Fibroblast of pulmonary artery (primary cell): ENCODE results near the gene AXIN1.

Experiments used
- DNase-seq: peaks from one replicate; pipeline ENCODE4 v3.0.0-alpha.2; 2010; ENCODE audit warnings: low read depth
- H3K4me3 ChIP-seq: replicated peaks from 2 replicates; pipeline ENCODE4 v1.5.1; 2011; ENCODE audit warnings: low read depth, mild to moderate bottlenecking, control low read depth, low read length, moderate library complexity
- TF ChIP-seq, protein P1 (sequence below): IDR thresholded peaks from 2 replicates; pipeline ENCODE4 v1.5.1; 2011; ENCODE audit warnings: mild to moderate bottlenecking, control low read depth, low read length, inconsistent platforms; ENCODE audit errors: missing control alignments

The AXIN1 gene

DNA sequence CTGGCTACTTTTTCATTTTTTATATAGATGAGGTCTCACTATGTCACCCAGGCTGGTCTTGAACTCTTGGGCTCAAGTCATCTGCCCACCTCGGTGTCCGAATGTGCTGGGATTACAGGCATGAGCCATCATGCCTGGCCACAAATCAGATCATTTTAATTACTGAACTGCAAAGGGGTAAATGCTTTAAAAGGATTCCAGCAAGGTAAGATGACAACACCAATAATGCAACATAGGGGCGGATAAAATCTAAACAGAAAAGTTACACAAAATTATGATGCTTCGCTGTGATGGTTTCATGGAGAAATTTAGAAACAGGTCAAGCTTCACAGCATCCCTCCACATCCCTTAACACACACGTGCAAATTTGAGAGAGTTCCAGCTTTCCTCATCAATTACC, 32.3 kb downstream of the AXIN1 start:
- no peak for DNase-seq
- TF ChIP-seq, protein P1, sequence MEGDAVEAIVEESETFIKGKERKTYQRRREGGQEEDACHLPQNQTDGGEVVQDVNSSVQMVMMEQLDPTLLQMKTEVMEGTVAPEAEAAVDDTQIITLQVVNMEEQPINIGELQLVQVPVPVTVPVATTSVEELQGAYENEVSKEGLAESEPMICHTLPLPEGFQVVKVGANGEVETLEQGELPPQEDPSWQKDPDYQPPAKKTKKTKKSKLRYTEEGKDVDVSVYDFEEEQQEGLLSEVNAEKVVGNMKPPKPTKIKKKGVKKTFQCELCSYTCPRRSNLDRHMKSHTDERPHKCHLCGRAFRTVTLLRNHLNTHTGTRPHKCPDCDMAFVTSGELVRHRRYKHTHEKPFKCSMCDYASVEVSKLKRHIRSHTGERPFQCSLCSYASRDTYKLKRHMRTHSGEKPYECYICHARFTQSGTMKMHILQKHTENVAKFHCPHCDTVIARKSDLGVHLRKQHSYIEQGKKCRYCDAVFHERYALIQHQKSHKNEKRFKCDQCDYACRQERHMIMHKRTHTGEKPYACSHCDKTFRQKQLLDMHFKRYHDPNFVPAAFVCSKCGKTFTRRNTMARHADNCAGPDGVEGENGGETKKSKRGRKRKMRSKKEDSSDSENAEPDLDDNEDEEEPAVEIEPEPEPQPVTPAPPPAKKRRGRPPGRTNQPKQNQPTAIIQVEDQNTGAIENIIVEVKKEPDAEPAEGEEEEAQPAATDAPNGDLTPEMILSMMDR, result no peak
- no peak overlapping the region for H3K4me3 ChIP-seq

DNA sequence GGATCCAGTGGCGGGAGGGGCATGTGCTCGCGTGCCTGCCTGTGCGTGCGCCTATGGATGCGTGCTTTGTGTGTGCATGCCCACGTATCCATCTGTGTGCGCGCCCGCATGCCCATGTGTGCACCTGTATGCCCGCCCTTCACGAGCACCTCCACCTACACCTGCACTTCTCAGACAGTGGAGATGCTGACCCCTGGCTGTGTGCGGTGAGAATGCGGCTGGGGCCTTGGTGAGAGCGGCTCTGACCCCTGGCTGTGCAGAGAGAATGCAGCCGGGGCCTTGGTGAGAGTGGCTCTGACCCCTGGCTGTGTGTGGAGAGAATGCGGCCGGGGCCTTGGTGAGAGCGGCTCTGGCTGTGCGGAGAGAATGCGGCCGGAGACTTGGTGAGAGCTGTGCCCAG, 33.9 kb downstream of the AXIN1 start:
- H3K4me3 ChIP-seq, result no peak overlapping the region
- TF ChIP-seq, protein P1, result no peak
- DNase-seq, result no peak

DNA sequence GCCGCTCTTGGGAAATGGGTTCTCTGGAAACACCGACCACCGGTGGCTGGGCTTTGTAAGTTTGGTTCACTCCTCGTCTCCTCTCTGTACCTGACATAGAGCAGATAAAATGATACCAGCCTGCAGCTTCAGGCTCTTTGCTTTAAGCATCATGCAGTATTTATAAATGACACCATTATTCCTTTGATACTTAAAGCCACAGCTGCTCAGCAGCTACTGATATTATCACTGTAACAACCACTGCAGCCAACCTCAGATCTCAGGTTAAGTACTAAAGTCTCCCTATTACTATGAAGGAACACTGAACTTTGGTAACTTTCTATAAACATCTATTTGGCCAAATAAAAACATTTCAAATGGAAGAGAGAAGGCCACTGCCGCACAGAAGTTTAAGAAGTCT, 34.9 kb downstream of the AXIN1 start:
- TF ChIP-seq, protein P1, result no peak

DNA sequence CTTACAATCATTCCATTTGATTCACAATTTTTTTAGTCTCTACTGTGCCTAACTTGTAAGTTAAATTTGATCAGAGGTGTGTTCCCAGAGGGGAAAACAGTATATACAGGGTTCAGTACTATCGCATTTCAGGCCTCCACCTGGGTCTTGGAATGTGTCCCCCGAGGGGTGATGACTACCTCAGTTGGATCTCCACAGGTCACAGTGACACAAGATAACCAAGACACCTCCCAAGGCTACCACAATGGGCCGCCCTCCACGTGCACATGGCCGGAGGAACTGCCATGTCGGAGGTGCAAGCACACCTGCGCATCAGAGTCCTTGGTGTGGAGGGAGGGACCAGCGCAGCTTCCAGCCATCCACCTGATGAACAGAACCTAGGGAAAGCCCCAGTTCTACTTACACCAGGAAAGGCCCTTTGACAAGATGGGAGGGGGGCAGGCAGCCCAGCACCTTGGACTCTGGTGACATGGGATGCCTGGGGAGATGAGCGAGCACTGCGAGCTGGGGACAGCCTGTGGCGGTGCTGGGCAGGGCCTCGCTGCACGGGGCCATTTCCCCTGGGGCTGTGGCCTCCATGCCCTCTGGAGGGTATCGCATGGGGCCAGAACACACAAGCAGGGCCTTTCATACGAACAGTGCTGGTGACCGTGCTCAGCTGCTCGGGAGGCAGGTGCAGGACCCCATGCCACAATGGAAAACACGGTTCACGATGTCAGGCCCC, 35.6 kb downstream of the AXIN1 start:
- TF ChIP-seq, protein P1, result no peak
- DNase-seq, result no peak
- H3K4me3 ChIP-seq, result no peak overlapping the region

More for the DNA sequence above, 34.9 kb downstream of the AXIN1 start:
- DNase-seq, result no peak
- no peak overlapping the region for H3K4me3 ChIP-seq

DNA sequence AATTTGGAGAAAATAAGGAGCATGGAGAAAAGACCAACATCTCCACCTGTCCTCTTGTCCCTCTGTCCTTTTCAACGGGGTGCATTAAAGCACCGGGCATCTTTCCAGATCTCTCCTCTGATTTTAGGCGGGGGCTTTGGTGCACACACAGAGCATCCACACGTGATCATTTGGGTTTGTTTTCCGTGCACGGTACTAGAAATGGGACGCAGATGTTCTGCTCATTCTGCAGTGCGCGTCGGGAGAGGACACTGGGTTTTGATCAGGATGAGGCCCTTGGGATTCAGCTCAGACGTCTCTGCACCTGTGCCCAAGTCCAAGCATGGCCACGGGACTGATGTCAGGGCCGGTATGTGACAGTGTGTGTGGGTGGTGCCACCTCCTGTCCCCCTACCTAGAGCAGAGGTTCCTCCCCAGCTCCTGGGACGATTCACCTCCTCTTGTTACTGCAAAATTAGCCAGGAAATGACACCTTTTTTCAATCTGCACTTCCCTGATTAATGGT, 37.7 kb downstream of the AXIN1 start:
- TF ChIP-seq, protein P1, result no peak
- H3K4me3 ChIP-seq, result no peak overlapping the region
- DNase-seq, result no peak

DNA sequence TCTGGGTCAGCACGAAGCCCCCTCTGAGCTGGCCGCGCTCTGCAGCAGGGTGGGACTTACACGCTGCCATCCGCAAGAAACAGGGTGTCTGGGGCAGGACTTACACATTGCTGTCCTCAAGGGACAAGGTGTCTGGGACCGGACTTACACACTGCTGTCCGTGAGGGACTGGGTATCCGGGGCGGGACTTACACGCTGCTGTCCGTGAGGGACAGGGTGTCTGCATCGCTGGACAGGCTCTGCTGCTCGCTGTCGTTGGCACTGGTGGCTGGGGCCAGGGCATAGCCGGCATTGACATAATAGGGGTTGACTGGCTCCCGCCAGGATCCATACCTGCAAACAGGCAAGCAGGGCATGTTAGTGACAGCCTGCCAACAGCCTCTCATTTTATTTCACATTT, 38.2 kb downstream of the AXIN1 start:
- no peak overlapping the region for H3K4me3 ChIP-seq
- DNase-seq, result no peak
- TF ChIP-seq, protein P1, result no peak

DNA sequence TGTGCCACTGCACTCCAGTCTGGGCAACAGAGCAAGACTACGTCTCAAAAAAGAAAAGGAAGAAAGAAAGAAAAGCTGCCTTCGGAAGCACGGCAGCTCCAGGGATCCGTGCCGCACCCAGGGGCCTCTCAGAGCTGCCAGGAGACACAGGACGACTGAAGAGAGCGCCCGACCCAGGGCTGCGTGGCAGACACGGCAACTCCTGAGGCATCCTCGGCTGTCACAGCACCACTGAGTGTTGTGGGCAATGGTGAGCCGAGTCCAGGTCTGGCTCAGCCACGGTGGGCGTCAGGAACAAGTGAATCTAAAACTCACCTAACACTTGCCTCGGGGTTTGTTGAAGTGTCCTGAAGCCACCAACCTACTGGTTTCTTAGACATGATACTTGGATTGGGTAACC, 40.8 kb downstream of the AXIN1 start:
- H3K4me3 ChIP-seq, result no peak overlapping the region
- no peak for DNase-seq
- TF ChIP-seq, protein P1, result no peak
